Endothelial cell of umbilical vein (primary cell): Measurements from ENCODE around the gene CCR3. TPM values are rescaled to one million over a fixed set of nuclear protein-coding genes. Genes with fewer than 3 reads are reported as not detected.

ENCODE experiments used
- BruUV-seq: library from RNA; stranded (reverse); fragments of 400-500 nt; replicated peaks from 2 replicates; lab custom pipeline; 2021; lab: Mats Ljungman, UMichigan
- CTCF ChIA-PET: fragments of 300-600, 350-600 bp; sonication (Branson Sonifier 250); formaldehyde crosslinking; loops from one replicate; lab custom pipeline; 2021; ENCODE audit warnings: antibody characterized with exemption, inconsistent platforms; lab: Charles Lee
- POLR2A ChIA-PET: fragments of 300-600, 350-600 bp; sonication (Branson Sonifier 250); formaldehyde crosslinking; loops from one replicate; lab custom pipeline; 2021; ENCODE audit warnings: antibody characterized with exemption, inconsistent platforms; lab: Charles Lee
- DNase-seq: peaks from one replicate; pipeline ENCODE4 v3.0.0-alpha.2; 2011; ENCODE audit warnings: low read depth, low spot score
- FAIRE-seq: peaks from 2 replicates; lab custom pipeline; 2011; peaks lifted over from hg19 to GRCh38; lab: Jason Lieb, UNC
- H2AFZ ChIP-seq: 2 replicates; pipeline ENCODE4 v1.6.0; 2012; ENCODE audit warnings: low read depth, low read length, control low read depth, inconsistent platforms
- H3K27ac ChIP-seq: 2 replicates; pipeline ENCODE4 v1.5.1; 2011; ENCODE audit warnings: low read depth, mild to moderate bottlenecking, control low read depth, low read length, moderate library complexity; ENCODE audit not compliant: insufficient read depth
- H3K27me3 ChIP-seq, 2 experiments: 2 replicates each; pipeline versions ENCODE4 v1.6.0 to v1.6.1; 2011; ENCODE audit warnings: low read length in 2 of 2, mixed read lengths in 1 of 2; ENCODE audit not compliant: control insufficient read depth in 2 of 2, insufficient read depth in 2 of 2
- H3K36me3 ChIP-seq, 2 experiments: 2 replicates in 1 of 2; 3 replicates in 1 of 2; pipeline ENCODE4 v1.5.1; 2011; ENCODE audit warnings: low read length in 2 of 2, mild to moderate bottlenecking in 1 of 2, moderate library complexity in 1 of 2; ENCODE audit not compliant: control insufficient read depth in 2 of 2, insufficient read depth in 2 of 2; ENCODE audit errors: extremely low read depth in 1 of 2
- H3K4me1 ChIP-seq: 3 replicates; pipeline ENCODE4 v1.5.1; 2011; ENCODE audit warnings: mild to moderate bottlenecking, low read length; ENCODE audit not compliant: control insufficient read depth, insufficient read depth; ENCODE audit errors: extremely low read depth
- H3K4me2 ChIP-seq: 2 replicates; pipeline ENCODE4 v1.6.1; 2011; ENCODE audit warnings: low read length, control low read depth, mixed read lengths; ENCODE audit not compliant: insufficient read depth
- H3K4me3 ChIP-seq, 3 experiments: fragments of 200-600 bp in 1 of 3; sonication (generic), shearing (Covaris generic) in 1 of 3; replicated peaks in 1 of 3; 2 replicates each; pipeline ENCODE4 v1.5.1; 2011 to 2016; ENCODE audit warnings: control low read depth in 3 of 3, low read length in 3 of 3, mild to moderate bottlenecking in 2 of 3, inconsistent platforms in 1 of 3, low read depth in 1 of 3, moderate library complexity in 1 of 3; ENCODE audit not compliant: insufficient read depth in 1 of 3
- H3K79me2 ChIP-seq: 2 replicates; pipeline ENCODE4 v1.6.0; 2012; ENCODE audit warnings: low read length, inconsistent platforms; ENCODE audit not compliant: control insufficient read depth, insufficient read depth
- H3K9ac ChIP-seq: replicated peaks from 2 replicates; pipeline ENCODE3; 2011; ENCODE audit warnings: low read length, control low read depth; ENCODE audit not compliant: insufficient read depth; ENCODE audit errors: extremely low read depth
- H3K9me1 ChIP-seq: replicated peaks from 3 replicates; pipeline ENCODE4 v1.6.0; 2011; ENCODE audit warnings: mild to moderate bottlenecking, low read length; ENCODE audit not compliant: control insufficient read depth, insufficient read depth; ENCODE audit errors: extremely low read depth
- H3K9me3 ChIP-seq: replicated peaks from 2 replicates; pipeline ENCODE4 v1.5.1; 2012; ENCODE audit warnings: low read length, inconsistent platforms; ENCODE audit not compliant: control insufficient read depth, insufficient read depth
- H4K20me1 ChIP-seq: replicated peaks from 2 replicates; pipeline ENCODE3; 2011; ENCODE audit warnings: mild to moderate bottlenecking, low read length; ENCODE audit not compliant: control insufficient read depth, insufficient read depth; ENCODE audit errors: extremely low read depth
- FOS ChIP-seq: IDR thresholded peaks from 2 replicates; pipeline ENCODE4 v1.6.1; 2011; ENCODE audit warnings: mild to moderate bottlenecking, low read length, moderate library complexity, borderline replicate concordance; ENCODE audit not compliant: insufficient read depth
- GATA2 ChIP-seq: IDR thresholded peaks from 2 replicates; pipeline ENCODE4 v1.7.0; 2011; ENCODE audit warnings: low read depth, mild to moderate bottlenecking, moderate library complexity, mixed read lengths, low read length; ENCODE audit not compliant: insufficient read length, insufficient read depth
- JUN ChIP-seq: IDR thresholded peaks from 2 replicates; pipeline ENCODE4 v1.6.1; 2011; ENCODE audit warnings: borderline replicate concordance, low read depth; ENCODE audit not compliant: insufficient read length, insufficient read depth
- MAX ChIP-seq: IDR thresholded peaks from 2 replicates; pipeline ENCODE4 v1.6.1; 2011; ENCODE audit not compliant: insufficient read depth, insufficient read length
- POLR2A ChIP-seq: IDR thresholded peaks from 2 replicates; pipeline ENCODE4 v1.6.1; 2012; ENCODE audit warnings: low read depth, mild to moderate bottlenecking, control low read depth, low read length
- dilution Hi-C: fragments of 300-500 bp; cut with MboI; formaldehyde crosslinking; loops from one replicate; pipeline ENCODE4 v1.15.0; 2019; ENCODE audit warnings: low sequenced_read_pairs; ENCODE audit not compliant: extremely low pct_ligation_motif_present
- intact Hi-C: fragments of 100-400 bp; cut with micrococcal nuclease; formaldehyde crosslinking; loops from one replicate; pipeline ENCODE4 v1.10.0; 2022
- polyA plus RNA-seq, 4 experiments: library from polyadenylated mRNA; depleted of rRNA in 3 of 4; stranded (reverse) in 3 of 4; unstranded in 1 of 4; fragments of >200 nt; gene quantifications; 2 replicates each; pipeline versions ENCODE4 v1.2.1 to v1.2.3, GENCODE V29; 2011 to 2012; ENCODE audit warnings: missing spikeins in 1 of 4
- total RNA-seq: library from RNA; stranded (reverse); gene quantifications from 2 replicates; pipeline ENCODE4 v1.2.3, GENCODE V29; 2021
- TF ChIP-seq, protein P1 (sequence below), 2 donors: IDR thresholded peaks; 1 replicate in 1 of 2; 2 replicates in 1 of 2; pipeline ENCODE4 v1.5.1; 2011; ENCODE audit warnings: low read length in 2 of 2, mild to moderate bottlenecking in 2 of 2, moderate library complexity in 2 of 2, control low read depth in 1 of 2, inconsistent platforms in 1 of 2, low read depth in 1 of 2; ENCODE audit not compliant: insufficient read depth in 1 of 2; ENCODE audit errors: extremely low read depth in 1 of 2

Gene CCR3
- total and polyA plus RNA-seq, 2 donors (not counting 3 experiments of a cell fraction or from before 2014, with no cell fraction given) = not detected

- DNase-seq (no peak), FAIRE-seq (no peak)
- no peak within 1 kb of the TSS for H3K4me3 ChIP-seq
- intact Hi-C loops (no loop called here), dilution Hi-C loops (no loop called here)
- no peaks in the 10 kb centered on the region for H3K36me3 ChIP-seq
- no peaks in the 10 kb centered on the region for H3K4me1 ChIP-seq
- no peak within 1 kb of the TSS for H3K27ac ChIP-seq
- no peaks in the 10 kb centered on the region for H3K27me3 ChIP-seq
- CTCF ChIA-PET = no interaction called here
- H3K79me2 ChIP-seq = no peaks in the 10 kb centered on the region
- BruUV-seq = no TSS peak
- TF ChIP-seq JUN (no peak), MAX (no peak)
- TF ChIP-seq, protein P1, sequence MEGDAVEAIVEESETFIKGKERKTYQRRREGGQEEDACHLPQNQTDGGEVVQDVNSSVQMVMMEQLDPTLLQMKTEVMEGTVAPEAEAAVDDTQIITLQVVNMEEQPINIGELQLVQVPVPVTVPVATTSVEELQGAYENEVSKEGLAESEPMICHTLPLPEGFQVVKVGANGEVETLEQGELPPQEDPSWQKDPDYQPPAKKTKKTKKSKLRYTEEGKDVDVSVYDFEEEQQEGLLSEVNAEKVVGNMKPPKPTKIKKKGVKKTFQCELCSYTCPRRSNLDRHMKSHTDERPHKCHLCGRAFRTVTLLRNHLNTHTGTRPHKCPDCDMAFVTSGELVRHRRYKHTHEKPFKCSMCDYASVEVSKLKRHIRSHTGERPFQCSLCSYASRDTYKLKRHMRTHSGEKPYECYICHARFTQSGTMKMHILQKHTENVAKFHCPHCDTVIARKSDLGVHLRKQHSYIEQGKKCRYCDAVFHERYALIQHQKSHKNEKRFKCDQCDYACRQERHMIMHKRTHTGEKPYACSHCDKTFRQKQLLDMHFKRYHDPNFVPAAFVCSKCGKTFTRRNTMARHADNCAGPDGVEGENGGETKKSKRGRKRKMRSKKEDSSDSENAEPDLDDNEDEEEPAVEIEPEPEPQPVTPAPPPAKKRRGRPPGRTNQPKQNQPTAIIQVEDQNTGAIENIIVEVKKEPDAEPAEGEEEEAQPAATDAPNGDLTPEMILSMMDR (IDR thresholded peaks at IDR 0.05; ENCODE audit: extremely low read depth in 1 of 2, insufficient read depth in 1 of 2, low read depth in 1 of 2, low read length in 2 of 2) = peak in 1 of 2 donors; percentile 4
- H3K9me1 ChIP-seq = no peaks in the 10 kb centered on the region
- no peak within 1 kb of the TSS for H2AFZ ChIP-seq
- no peaks in the 10 kb centered on the region for H4K20me1 ChIP-seq
- POLR2A ChIA-PET = no interaction called here
- H3K4me2 ChIP-seq = no peak within 1 kb of the TSS
- H3K9ac ChIP-seq = no peak within 1 kb of the TSS
- no peaks in the 10 kb centered on the region for H3K9me3 ChIP-seq
Measured at GRCh38 chr3:46208167-46208704, 34.0 kb upstream of the CCR3 start, which contains the start of gene CCR1. Gene CCR1 (minus strand): TSS chr3:46208313. CDS start chr3:46204313, 4,000 bp downstream.

- H3K36me3 ChIP-seq = no peaks in the 10 kb centered on the region
- H3K9me1 ChIP-seq = no peaks in the 10 kb centered on the region
- no peak overlapping the region for H3K4me2 ChIP-seq
- TF ChIP-seq POLR2A (no peak), MAX (no peak), FOS (no peak), GATA2 (no peak)
- ChIA-PET POLR2A (no interaction called here), CTCF (no interaction called here)
- no peak overlapping the region for H3K9ac ChIP-seq
- no peak for DNase-seq
- H3K27me3 ChIP-seq = no peaks in the 10 kb centered on the region
- no peaks in the 10 kb centered on the region for H3K79me2 ChIP-seq
- BruUV-seq = no TSS peak
- intact Hi-C loops (no loop called here), dilution Hi-C loops (no loop called here)
- H3K4me3 ChIP-seq = no peak overlapping the region
- no peak overlapping the region for H2AFZ ChIP-seq
- no peak for FAIRE-seq
- no peaks in the 10 kb centered on the region for H4K20me1 ChIP-seq
- H3K4me1 ChIP-seq = no peaks in the 10 kb centered on the region
- H3K9me3 ChIP-seq = no peaks in the 10 kb centered on the region
- H3K27ac ChIP-seq = no peak overlapping the region
Measured at GRCh38 chr3:46209053-46209452, 33.2 kb upstream of the CCR3 start.
